HG03064 (cell line): Measurements from ENCODE around the gene METRN.
A peak's percentile ranks its signal among the peaks of the same experiment; 100 is the strongest.

Experiments
- ATAC-seq: cut with Tn5 transposase; IDR thresholded peaks from one replicate; pipeline ENCODE4 v1.9.1; 2021; ENCODE audit warnings: low read depth; ENCODE audit not compliant: unreplicated experiment

METRN gene

GRCh38 chr16:721765-722540 is 7.0 kb downstream of the METRN start:
- ATAC-seq: peak; percentile 6

GRCh38 chr16:722835-723633 is 8.1 kb downstream of the METRN start:
- ATAC-seq: no peak

GRCh38 chr16:723695-724094 is 8.8 kb downstream of the METRN start:
- no peak for ATAC-seq

- no peak for ATAC-seq
These were observed 9.5 kb downstream of the METRN start for GRCh38 chr16:724188-725040.

- no peak for ATAC-seq
These were observed 10.1 kb downstream of the METRN start for GRCh38 chr16:725041-725376.

GRCh38 chr16:725463-726187 is 10.7 kb downstream of the METRN start:
- ATAC-seq: no peak

GRCh38 chr16:726188-726437 is 11.2 kb downstream of the METRN start:
- ATAC-seq: no peak

GRCh38 chr16:726438-727290 is 11.7 kb downstream of the METRN start, which contains the start of the genes CCDC78 and HAGHL:
Gene CCDC78, minus strand, starts transcription at chr16:726443. Its CDS starts 76 bp downstream, at chr16:726367.
Gene HAGHL, plus strand, starts transcription at chr16:727106. Its CDS starts 404 bp downstream, at chr16:727510.
- ATAC-seq: no peak

GRCh38 chr16:727291-727977 is 12.5 kb downstream of the METRN start:
- no peak for ATAC-seq

- no peak for ATAC-seq
These were observed 13.4 kb downstream of the METRN start for GRCh38 chr16:728131-728889.

GRCh38 chr16:728890-729744 is 14.2 kb downstream of the METRN start:
- no peak for ATAC-seq

- ATAC-seq: no peak
These were observed 15.1 kb downstream of the METRN start for GRCh38 chr16:729768-730665.

- ATAC-seq: no peak
These were observed 16.0 kb downstream of the METRN start for GRCh38 chr16:730666-731509.

GRCh38 chr16:732332-732731 is 17.4 kb downstream of the METRN start:
- no peak for ATAC-seq

GRCh38 chr16:732936-733335 is 18.0 kb downstream of the METRN start:
- no peak for ATAC-seq
